ENCODE measurements around the gene RHOA.

GRCh38 chr3:49343163-49343562, 68.6 kb downstream of the RHOA start:
- TF ChIP-seq, protein P1, sequence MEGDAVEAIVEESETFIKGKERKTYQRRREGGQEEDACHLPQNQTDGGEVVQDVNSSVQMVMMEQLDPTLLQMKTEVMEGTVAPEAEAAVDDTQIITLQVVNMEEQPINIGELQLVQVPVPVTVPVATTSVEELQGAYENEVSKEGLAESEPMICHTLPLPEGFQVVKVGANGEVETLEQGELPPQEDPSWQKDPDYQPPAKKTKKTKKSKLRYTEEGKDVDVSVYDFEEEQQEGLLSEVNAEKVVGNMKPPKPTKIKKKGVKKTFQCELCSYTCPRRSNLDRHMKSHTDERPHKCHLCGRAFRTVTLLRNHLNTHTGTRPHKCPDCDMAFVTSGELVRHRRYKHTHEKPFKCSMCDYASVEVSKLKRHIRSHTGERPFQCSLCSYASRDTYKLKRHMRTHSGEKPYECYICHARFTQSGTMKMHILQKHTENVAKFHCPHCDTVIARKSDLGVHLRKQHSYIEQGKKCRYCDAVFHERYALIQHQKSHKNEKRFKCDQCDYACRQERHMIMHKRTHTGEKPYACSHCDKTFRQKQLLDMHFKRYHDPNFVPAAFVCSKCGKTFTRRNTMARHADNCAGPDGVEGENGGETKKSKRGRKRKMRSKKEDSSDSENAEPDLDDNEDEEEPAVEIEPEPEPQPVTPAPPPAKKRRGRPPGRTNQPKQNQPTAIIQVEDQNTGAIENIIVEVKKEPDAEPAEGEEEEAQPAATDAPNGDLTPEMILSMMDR (IDR thresholded peaks at IDR 0.05; ENCODE audit: insufficient read depth, low read depth, low read length) = no peak
- no peak for TF ChIP-seq EZH2 (IDR thresholded peaks at IDR 0.05; ENCODE audit: insufficient read depth, low read length)

All from astrocyte (in vitro differentiated cells and primary cell).